HepG2 (cell line): Measurements from ENCODE around the gene ANKRD27. TPM values are rescaled to one million over a fixed set of nuclear protein-coding genes. Genes with fewer than 3 reads are reported as not detected.
"Not testable (repeated sequence)": the region's sequence is repeated elsewhere in the genome, so short reads cannot be mapped to it uniquely, and the experiment has no call there.

Experiments used
- ATAC-seq: fragments of 200-7000 bp; cut with Tn5 transposase; 3 replicates; pipeline ENCODE4 v1.9.1; 2020; ENCODE audit warnings: mild to moderate bottlenecking, moderate library complexity
- BruUV-seq: library from RNA; stranded (reverse); fragments of 400-500 nt; replicated peaks from 2 replicates; lab custom pipeline; 2021; lab: Mats Ljungman, UMichigan
- CTCF ChIA-PET: fragments of 300-600 bp; formaldehyde crosslinking; extraction: SDS; loops from one replicate; lab custom pipeline; 2021; ENCODE audit warnings: low total read pairs, inconsistent platforms, low intra/inter-chr PET ratio; lab: Yijun Ruan, JAX
- POLR2A ChIA-PET: fragments of 350-600 bp; sonication (Branson Sonifier 250); formaldehyde crosslinking; loops from one replicate; lab custom pipeline; 2020; ENCODE audit warnings: antibody characterized with exemption, inconsistent platforms; lab: Yijun Ruan, JAX
- DNase-seq: peaks from one replicate; pipeline ENCODE4 v3.0.0-alpha.2; 2015; ENCODE audit warnings: low spot score
- FAIRE-seq: peaks from 3 replicates; lab custom pipeline; 2011; peaks lifted over from hg19 to GRCh38; lab: Jason Lieb, UNC
- H2AFZ ChIP-seq: one replicate; pipeline ENCODE4 v1.6.1; 2011; ENCODE audit warnings: low read length, inconsistent platforms
- H3K27ac ChIP-seq: fragments of 300-600 bp; 3 replicates; pipeline ENCODE4 v1.8.0; 2011; ENCODE audit warnings: mixed run types, mild to moderate bottlenecking, mixed read lengths, low read length, inconsistent platforms; ENCODE audit not compliant: insufficient read depth; ENCODE audit errors: extremely low read length
- H3K27me3 ChIP-seq, 2 experiments: fragments of 200-600 bp in 1 of 2; 2 replicates in 1 of 2; 3 replicates in 1 of 2; pipeline versions ENCODE4 v1.6.0 to v1.8.0; 2011; ENCODE audit warnings: low read length in 2 of 2, mild to moderate bottlenecking in 2 of 2, moderate library complexity in 2 of 2, inconsistent platforms in 1 of 2; ENCODE audit not compliant: insufficient read depth in 2 of 2, control insufficient read depth in 1 of 2
- H3K36me3 ChIP-seq, 2 experiments: fragments of 200-600 bp in 1 of 2; replicated peaks in 1 of 2; 2 replicates in 1 of 2; 3 replicates in 1 of 2; pipeline versions ENCODE4 v1.5.1 to v1.8.0; 2011; ENCODE audit warnings: low read length in 2 of 2, inconsistent platforms in 1 of 2; ENCODE audit not compliant: insufficient read depth in 2 of 2, control insufficient read depth in 1 of 2
- H3K4me1 ChIP-seq: 2 replicates; pipeline ENCODE4 v1.5.1; 2012; ENCODE audit warnings: low read length, inconsistent platforms; ENCODE audit not compliant: insufficient read depth
- H3K4me2 ChIP-seq: 2 replicates; pipeline ENCODE4 v1.6.0; 2011; ENCODE audit warnings: low read depth, low read length, inconsistent platforms
- H3K4me3 ChIP-seq, 3 experiments: fragments of 200-600 bp in 1 of 3; sonication (generic), shearing (Covaris generic) in 1 of 3; replicated peaks in 1 of 3; 2 replicates each; pipeline ENCODE4 v1.5.1; 2011 to 2016; ENCODE audit warnings: low read length in 3 of 3, inconsistent platforms in 2 of 3, low read depth in 2 of 3, mild to moderate bottlenecking in 2 of 3, control low read depth in 1 of 3, mixed read lengths in 1 of 3; ENCODE audit not compliant: insufficient read depth in 1 of 3
- H3K79me2 ChIP-seq: one replicate; pipeline ENCODE4 v1.6.1; 2011; ENCODE audit warnings: low read length, inconsistent platforms; ENCODE audit not compliant: insufficient read depth
- H3K9ac ChIP-seq: 2 replicates; pipeline ENCODE4 v1.6.0; 2011; ENCODE audit warnings: mild to moderate bottlenecking, low read depth, low read length, inconsistent platforms; ENCODE audit not compliant: insufficient read depth
- H3K9me3 ChIP-seq: 2 replicates; pipeline ENCODE4 v1.5.1; 2012; ENCODE audit warnings: mild to moderate bottlenecking, low read length
- H4K20me1 ChIP-seq: 2 replicates; pipeline ENCODE4 v1.6.0; 2011; ENCODE audit warnings: inconsistent platforms, mild to moderate bottlenecking, low read length, moderate library complexity; ENCODE audit not compliant: insufficient read depth
- HNF4A ChIP-seq: sonication (generic); formaldehyde crosslinking; IDR thresholded peaks from 2 replicates; pipeline ENCODE4 v1.4.0; 2020; ENCODE audit warnings: missing genetic modification reagents
- NFYB ChIP-seq: sonication (generic); formaldehyde crosslinking; IDR thresholded peaks from 2 replicates; pipeline ENCODE4 v1.4.0; 2020; ENCODE audit warnings: missing genetic modification reagents
- NFYC ChIP-seq: IDR thresholded peaks from 2 replicates; pipeline ENCODE4 v1.6.1; 2016; ENCODE audit warnings: missing genetic modification reagents, missing compliant biosample characterization
- POGZ ChIP-seq: sonication (generic); formaldehyde crosslinking; IDR thresholded peaks from 2 replicates; pipeline ENCODE4 v1.4.0; 2020; ENCODE audit warnings: mild to moderate bottlenecking, missing genetic modification reagents
- POLR2A ChIP-seq, 2 experiments: IDR thresholded peaks; 2 replicates each; pipeline ENCODE4 v1.6.1; 2011; ENCODE audit warnings: low read depth in 2 of 2, low read length in 2 of 2, mild to moderate bottlenecking in 1 of 2, moderate library complexity in 1 of 2; ENCODE audit not compliant: insufficient read depth in 1 of 2
- SRF ChIP-seq: IDR thresholded peaks from 2 replicates; pipeline ENCODE4 v1.6.1; 2011; ENCODE audit warnings: mild to moderate bottlenecking, low read depth, low read length, moderate library complexity
- WGBS: methylation state at CpG from one replicate; pipeline ENCODE4 v1.1.6; 2017; ENCODE audit warnings: low lambda C conversion rate; 5-methylcytosine and 5-hydroxymethylcytosine counted together
- in situ Hi-C: cut with HindIII; loops from 2 replicates; pipeline ENCODE4 v1.10.0; 2017; ENCODE audit warnings: low pct_unique_long_range_greater_than_20kb; ENCODE audit not compliant: extremely low pct_ligation_motif_present
- intact Hi-C: fragments of 100-400 bp; cut with micrococcal nuclease; formaldehyde crosslinking; loops from one replicate; pipeline ENCODE4 v1.10.0; 2022; ENCODE audit not compliant: unreplicated experiment
- polyA plus RNA-seq, 8 experiments: library from polyadenylated mRNA; depleted of rRNA in 3 of 8; stranded (reverse) in 7 of 8; unstranded in 1 of 8; fragments of >200 nt; fragmentation: Illumina TruSeq in 4 of 8; extraction: Trizol in 4 of 8; gene quantifications; 2 replicates each; pipeline versions ENCODE4 v1.2.1 to v1.2.3, GENCODE V29; 2011 to 2016; ENCODE audit warnings: low read depth in 4 of 8, missing spikeins in 1 of 8, mixed read lengths in 1 of 8; ENCODE audit not compliant: insufficient read depth in 1 of 8
- total RNA-seq, 5 experiments: library from RNA; depleted of rRNA; stranded (reverse); fragments of >200 nt; fragmentation: Illumina TruSeq; extraction: Trizol; gene quantifications; 2 replicates each; pipeline ENCODE4 v1.2.3, GENCODE V29; 2016; ENCODE audit warnings: low read depth in 1 of 5

The ANKRD27 gene
- total and polyA plus RNA-seq, 2 of the 13 experiments (the other 11 are each of a cell fraction or from before 2014, with no cell fraction given): 22.2 to 23.7 TPM

DNA sequence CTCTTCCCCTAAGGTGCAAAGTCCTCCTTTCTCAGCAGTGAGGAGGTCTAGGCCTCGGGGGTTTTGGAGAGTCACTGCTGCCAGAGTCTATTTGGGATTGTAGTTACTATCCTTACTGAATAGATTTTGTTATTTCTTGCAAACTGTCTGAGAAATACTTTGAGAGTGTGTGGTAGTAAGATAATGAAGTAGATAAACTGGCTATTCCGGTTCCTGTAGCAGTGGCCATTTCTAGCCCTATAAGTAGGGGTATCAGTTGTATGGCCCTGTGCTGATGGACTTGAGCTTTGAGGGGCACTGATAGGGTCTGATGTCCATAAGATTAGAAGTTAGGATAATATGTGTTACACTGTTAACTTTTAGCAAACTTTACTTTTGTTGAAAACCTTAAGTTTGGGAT, 19.3 kb upstream of the ANKRD27 start:
- DNase-seq, CTCF ChIA-PET, FAIRE-seq, H3K27ac ChIP-seq, H3K9me3 ChIP-seq, BruUV-seq, H2AFZ ChIP-seq, ATAC-seq, H3K9ac ChIP-seq, H3K27me3 ChIP-seq, H3K36me3 ChIP-seq: not testable (repeated sequence)
- Histone ChIP-seq H4K20me1 (peaks cover 10% of the 10 kb centered on the region), H3K79me2 (peaks cover 11% of the 10 kb centered on the region), H3K4me3 (peak overlapping the region in 1 of 3 experiments; percentile 1; a peak in 2 of 6 replicates), H3K4me1 (peaks cover 65% of the 10 kb centered on the region), H3K4me2 (peak overlapping the region; percentile 91)
- 68% methylated on average over 2 of the region's 2 CpGs for WGBS
- peak; percentile 35; the same call in 1 of the 2 replicates for TF ChIP-seq HNF4A (CRISPR knock-in tag)
- in situ Hi-C loops: loop anchor here (10.0 to 25.0 kb wide), 2 partner anchors 280 to 443 kb away; partner anchors contain the start of genes CEP89, FAAP24 and WDR88
- POLR2A ChIA-PET: interaction anchor here (0.8 to 1.0 kb wide), 2 partner anchors 19 to 21 kb away, joined by 3 read pairs; partner anchors contain the start of gene RGS9BP
- intact Hi-C loops: loop anchor here (5.0 kb wide), 1 partner anchor 283 kb away; no protein-coding TSS in a partner anchor

DNA sequence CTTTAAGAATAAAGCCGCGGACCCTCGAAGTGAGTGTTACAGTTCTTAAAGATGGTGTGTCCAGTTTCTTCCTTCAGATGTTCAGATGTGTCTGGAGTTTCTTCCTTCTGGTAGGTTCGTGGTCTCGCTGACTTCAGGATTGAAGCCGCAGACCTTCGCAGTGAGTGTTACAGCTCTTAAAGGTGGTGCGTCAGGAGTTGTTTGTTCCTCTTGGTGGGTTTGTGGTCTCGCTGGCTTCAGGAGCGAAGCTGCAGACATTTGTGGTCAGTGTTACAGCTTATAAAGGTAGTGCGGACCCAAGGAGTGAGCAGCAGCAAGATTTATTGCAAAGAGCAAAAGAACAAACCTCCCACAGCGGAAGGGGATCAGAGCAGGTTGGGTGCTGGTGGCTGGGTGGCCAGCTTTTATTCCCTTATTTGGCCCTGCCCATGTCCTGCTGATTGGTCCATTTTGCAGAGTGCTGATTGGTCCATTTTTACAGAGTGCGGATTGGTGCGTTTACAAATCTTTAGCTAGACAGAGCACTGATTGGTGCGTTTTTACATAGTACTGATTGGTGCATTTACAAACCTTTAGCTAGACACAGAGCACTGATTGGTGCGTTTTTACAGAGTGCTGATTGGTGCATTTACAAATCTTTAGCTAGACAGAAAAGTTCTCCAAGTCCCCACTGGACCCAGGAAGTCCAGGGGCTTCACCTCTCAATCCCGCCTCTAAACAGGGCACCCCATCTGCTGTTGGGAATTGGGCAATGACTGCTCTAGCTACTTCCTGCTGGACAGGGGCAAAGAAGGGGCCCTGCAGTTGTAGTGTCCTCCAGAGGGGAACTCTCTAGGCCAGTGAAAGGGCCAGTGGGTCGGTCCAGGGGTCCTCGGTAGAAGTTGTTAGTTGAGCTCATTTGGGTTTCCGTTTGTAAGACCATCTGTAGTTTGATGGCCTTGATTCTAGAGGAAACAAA, 18.4 kb upstream of the ANKRD27 start:
- H3K36me3 ChIP-seq, H2AFZ ChIP-seq, ATAC-seq, H4K20me1 ChIP-seq, CTCF ChIA-PET, H3K27ac ChIP-seq, H3K27me3 ChIP-seq, DNase-seq, BruUV-seq, H3K9me3 ChIP-seq, FAIRE-seq: not testable (repeated sequence)
- Histone ChIP-seq H3K9ac (0 out of 2 replicates have a peak overlapping the region, but pooled peaks have one; percentile 11), H3K79me2 (peaks cover 11% of the 10 kb centered on the region), H3K4me3 (peak overlapping the region in 1 of 3 experiments; percentile 4; a peak in 3 of 6 replicates), H3K4me1 (peaks cover 65% of the 10 kb centered on the region), H3K4me2 (peak overlapping the region; percentile 91)
- TF ChIP-seq NFYB (CRISPR knock-in tag) (peak; percentile 69), SRF (peak; percentile 58; the same call in 1 of the 2 replicates), POGZ (CRISPR knock-in tag) (0 out of 2 replicates have a peak, but pooled peaks have one; percentile 24), NFYC (peak; percentile 64), POLR2A (IDR thresholded peaks at IDR 0.05; ENCODE audit: insufficient read depth in 1 of 2, low read depth in 2 of 2, low read length in 2 of 2) (peak in 1 of 2 experiments; percentile 38; a peak in 1 of 4 replicates)
- intact Hi-C loops (loop anchor here (5.0 kb wide), 1 partner anchor 284 kb away; no protein-coding TSS in a partner anchor), in situ Hi-C loops (loop anchor here (10.0 to 25.0 kb wide), 2 partner anchors 281 to 444 kb away; partner anchors contain the start of genes CEP89, FAAP24 and WDR88)
- POLR2A ChIA-PET: interaction anchor here (0.8 to 1.0 kb wide), 2 partner anchors 18 to 20 kb away, joined by 3 read pairs; partner anchors contain the start of gene RGS9BP
- 94% methylated on average over 20 of the region's 20 CpGs for WGBS
